IPS-18c (cell line): ENCODE data around the gene LIM2.

Experiments
- H3K4me3 ChIP-seq: 2 replicates; pipeline ENCODE4 v1.7.0; 2013; ENCODE audit warnings: low read depth, mild to moderate bottlenecking, low read length, moderate library complexity; ENCODE audit not compliant: insufficient read depth
- H3K9me3 ChIP-seq: one replicate; pipeline ENCODE4 v1.6.1; 2013; ENCODE audit warnings: mild to moderate bottlenecking, low read length, moderate library complexity; ENCODE audit not compliant: control insufficient read depth, insufficient read depth

LIM2 gene

GRCh38 chr19:51333836-51334460 is 53.8 kb downstream of the LIM2 start:
- no peaks in the 10 kb centered on the region for H3K9me3 ChIP-seq
- H3K4me3 ChIP-seq, result no peak overlapping the region

- H3K9me3 ChIP-seq, result no peaks in the 10 kb centered on the region
- no peak overlapping the region for H3K4me3 ChIP-seq
These were observed 56.1 kb downstream of the LIM2 start for GRCh38 chr19:51331716-51332115.

GRCh38 chr19:51331193-51331592 is 56.6 kb downstream of the LIM2 start:
- Histone ChIP-seq H3K4me3 (no peak overlapping the region), H3K9me3 (no peaks in the 10 kb centered on the region)

GRCh38 chr19:51330366-51330765 is 57.4 kb downstream of the LIM2 start:
- no peak overlapping the region for H3K4me3 ChIP-seq
- no peaks in the 10 kb centered on the region for H3K9me3 ChIP-seq
